MCF 10A (cell line): ENCODE measurements around the gene ARHGEF11. TPM values are rescaled to one million over a fixed set of nuclear protein-coding genes. Genes with fewer than 3 reads are reported as not detected.

ENCODE experiments used
- BruUV-seq: library from RNA; stranded (reverse); fragments of 400-500 nt; replicated peaks from 2 replicates; lab custom pipeline; 2021; lab: Mats Ljungman, UMichigan
- CTCF ChIA-PET: fragments of 300-600 bp; sonication (Branson Sonifier 250); formaldehyde crosslinking; extraction: SDS; loops from one replicate; lab custom pipeline; 2021; ENCODE audit warnings: antibody characterized with exemption, inconsistent platforms; lab: Yijun Ruan, JAX
- POLR2A ChIA-PET: fragments of 300-600, 350-650 bp; sonication (Branson Sonifier 250); formaldehyde crosslinking; extraction: SDS; loops from one replicate; lab custom pipeline; 2020; ENCODE audit warnings: antibody characterized with exemption, inconsistent platforms; lab: Yijun Ruan, JAX
- DNase-seq: peaks from one replicate; pipeline ENCODE4 v3.0.0-alpha.2; 2018; ENCODE audit not compliant: unreplicated experiment
- H3K27ac Mint-ChIP-seq: one replicate; pipeline ENCODE4 v1.8.0; 2022; ENCODE audit warnings: mild to moderate bottlenecking, low read depth, mixed read lengths; ENCODE audit not compliant: unreplicated experiment
- H3K27me3 Mint-ChIP-seq: one replicate; pipeline ENCODE4 v1.8.0; 2022; ENCODE audit warnings: mixed read lengths; ENCODE audit not compliant: insufficient read depth, unreplicated experiment
- H3K36me3 Mint-ChIP-seq: one replicate; pipeline ENCODE4 v1.8.0; 2022; ENCODE audit warnings: mild to moderate bottlenecking, moderate library complexity, mixed read lengths; ENCODE audit not compliant: insufficient read depth, unreplicated experiment
- H3K4me1 Mint-ChIP-seq: one replicate; pipeline ENCODE4 v1.8.0; 2022; ENCODE audit warnings: mixed read lengths; ENCODE audit not compliant: insufficient read depth, unreplicated experiment
- H3K4me3 Mint-ChIP-seq: one replicate; pipeline ENCODE4 v1.8.0; 2022; ENCODE audit warnings: mild to moderate bottlenecking, moderate library complexity, mixed read lengths; ENCODE audit not compliant: unreplicated experiment
- H3K9me3 Mint-ChIP-seq: one replicate; pipeline ENCODE4 v1.8.0; 2022; ENCODE audit warnings: mixed read lengths; ENCODE audit not compliant: unreplicated experiment
- CTCF ChIP-seq: fragments of 200-600 bp; IDR thresholded peaks from one replicate; pipeline ENCODE4 v1.8.0; 2022; ENCODE audit warnings: antibody characterized with exemption, mild to moderate bottlenecking; ENCODE audit not compliant: unreplicated experiment
- intact Hi-C: fragments of 100-400 bp; cut with micrococcal nuclease; formaldehyde crosslinking; loops from 2 replicates; pipeline ENCODE4 v1.14.1; 2022
- total RNA-seq: library from RNA; stranded (reverse); gene quantifications from 2 replicates; pipeline ENCODE4 v1.2.3, GENCODE V29; 2022

Gene ARHGEF11
- total RNA-seq, 1 experiment from 2014 or later, result 34.5 TPM

GRCh38 chr1:157021688-157022087 lies 23.9 kb downstream of the ARHGEF11 start:
- POLR2A ChIA-PET, result no interaction called here
- BruUV-seq, result no TSS peak
- intact Hi-C loops, result no loop called here
- H3K36me3 Mint-ChIP-seq, result peaks cover 17% of the 10 kb centered on the region
- H3K27ac Mint-ChIP-seq, result no peak overlapping the region
- H3K27me3 Mint-ChIP-seq, result no peaks in the 10 kb centered on the region
- H3K4me3 Mint-ChIP-seq, result no peak overlapping the region
- CTCF ChIA-PET, result no interaction called here
- H3K9me3 Mint-ChIP-seq, result peaks cover 38% of the 10 kb centered on the region
- DNase-seq, result no peak
- peaks cover 8% of the 10 kb centered on the region for H3K4me1 Mint-ChIP-seq
- no peak for TF ChIP-seq CTCF

GRCh38 chr1:157019457-157019856 lies 26.1 kb downstream of the ARHGEF11 start:
- no peak for DNase-seq
- POLR2A ChIA-PET, result interaction anchor here (0.5 kb wide), 1 partner anchor 25 kb away, joined by 3 read pairs; no protein-coding TSS in a partner anchor
- CTCF ChIA-PET, result interaction anchor here (0.6 kb wide), 1 partner anchor 53 kb away, joined by 4 read pairs; no protein-coding TSS in a partner anchor
- no TSS peak for BruUV-seq
- Mint-ChIP-seq H3K4me1 (no peaks in the 10 kb centered on the region), H3K27me3 (no peaks in the 10 kb centered on the region), H3K4me3 (no peak overlapping the region), H3K9me3 (peaks cover 38% of the 10 kb centered on the region), H3K36me3 (peaks cover 11% of the 10 kb centered on the region), H3K27ac (no peak overlapping the region)
- intact Hi-C loops, result no loop called here
- no peak for TF ChIP-seq CTCF

- intact Hi-C loops, result no loop called here
- H3K27ac Mint-ChIP-seq, result no peak overlapping the region
- no TSS peak for BruUV-seq
- no peak for TF ChIP-seq CTCF
- no peaks in the 10 kb centered on the region for H3K36me3 Mint-ChIP-seq
- DNase-seq, result no peak
- POLR2A ChIA-PET, result no interaction called here
- H3K4me3 Mint-ChIP-seq, result no peak overlapping the region
- H3K27me3 Mint-ChIP-seq, result no peaks in the 10 kb centered on the region
- CTCF ChIA-PET, result no interaction called here
- H3K4me1 Mint-ChIP-seq, result peaks cover 12% of the 10 kb centered on the region
- no peaks in the 10 kb centered on the region for H3K9me3 Mint-ChIP-seq
These were observed 33.7 kb downstream of the ARHGEF11 start for GRCh38 chr1:157011845-157012244.

GRCh38 chr1:157008502-157008901 lies 37.0 kb downstream of the ARHGEF11 start:
- no peak for TF ChIP-seq CTCF
- ChIA-PET POLR2A (no interaction called here), CTCF (no interaction called here)
- no peak overlapping the region for H3K4me3 Mint-ChIP-seq
- BruUV-seq, result no TSS peak
- H3K27ac Mint-ChIP-seq, result no peak overlapping the region
- no peaks in the 10 kb centered on the region for H3K36me3 Mint-ChIP-seq
- no peaks in the 10 kb centered on the region for H3K9me3 Mint-ChIP-seq
- intact Hi-C loops, result no loop called here
- no peak for DNase-seq
- H3K27me3 Mint-ChIP-seq, result no peaks in the 10 kb centered on the region
- H3K4me1 Mint-ChIP-seq, result peaks cover 14% of the 10 kb centered on the region
